PC-3 (cell line): ENCODE measurements around the gene SCN4B. TPM values are rescaled to one million over a fixed set of nuclear protein-coding genes. Genes with fewer than 3 reads are reported as not detected.

Source experiments
- ATAC-seq: fragments of 200-7000 bp; cut with Tn5 transposase; 2 replicates; pipeline ENCODE4 v1.9.1; 2020; ENCODE audit warnings: mild to moderate bottlenecking, moderate library complexity
- BruUV-seq: library from RNA; stranded (reverse); fragments of 400-500 nt; replicated peaks from 2 replicates; lab custom pipeline; 2021; lab: Mats Ljungman, UMichigan
- CTCF ChIA-PET: fragments of 300-600 bp; sonication (Branson Sonifier 250); formaldehyde crosslinking; loops from one replicate; lab custom pipeline; 2022; ENCODE audit warnings: antibody characterized with exemption; lab: Charles Lee
- POLR2A ChIA-PET: fragments of 300-600 bp; sonication (Branson Sonifier 250); formaldehyde crosslinking; loops from one replicate; lab custom pipeline; 2022; ENCODE audit warnings: antibody characterized with exemption; ENCODE audit not compliant: unreplicated experiment; lab: Charles Lee
- DNase-seq: peaks from one replicate; pipeline ENCODE4 v3.0.0-alpha.2; 2015
- H2AFZ ChIP-seq: fragments of 300-600 bp; sonication (generic); 2 replicates; pipeline ENCODE4 v1.6.0; 2016; ENCODE audit warnings: antibody characterized with exemption, low read length
- H3F3A ChIP-seq: fragments of 300-600 bp; sonication (generic); one replicate; pipeline ENCODE4 v1.6.0; 2017; ENCODE audit warnings: antibody characterized with exemption, low read length, control low read depth, mild to moderate bottlenecking; ENCODE audit not compliant: unreplicated experiment
- H3K27ac ChIP-seq: fragments of 300-600 bp; sonication (generic); 2 replicates; pipeline ENCODE4 v1.5.1; 2016; ENCODE audit warnings: mild to moderate bottlenecking, low read length
- H3K27me3 ChIP-seq: fragments of 300-600 bp; sonication (generic); 2 replicates; pipeline ENCODE4 v1.6.1; 2016; ENCODE audit warnings: low read length, mixed read lengths
- H3K36me3 ChIP-seq: fragments of 300-600 bp; sonication (generic); 2 replicates; pipeline ENCODE4 v1.6.1; 2016; ENCODE audit warnings: low read depth, mixed run types, low read length, mixed read lengths
- H3K4me1 ChIP-seq: fragments of 300-600 bp; sonication (generic); 2 replicates; pipeline ENCODE4 v1.5.1; 2016; ENCODE audit warnings: low read length; ENCODE audit not compliant: insufficient read depth
- H3K4me2 ChIP-seq: fragments of 300-600 bp; sonication (generic); 2 replicates; pipeline ENCODE4 v1.6.0; 2016; ENCODE audit warnings: low read length
- H3K4me3 ChIP-seq: fragments of 300-600 bp; sonication (generic); 2 replicates; pipeline ENCODE4 v1.5.1; 2016; ENCODE audit warnings: mild to moderate bottlenecking, low read length, mixed read lengths
- H3K79me2 ChIP-seq: fragments of 300-600 bp; sonication (generic); 2 replicates; pipeline ENCODE4 v1.6.1; 2017; ENCODE audit warnings: low read length, mixed read lengths
- H3K9ac ChIP-seq: fragments of 300-600 bp; sonication (generic); 2 replicates; pipeline ENCODE4 v1.6.0; 2016; ENCODE audit warnings: mild to moderate bottlenecking, low read length
- H3K9me2 ChIP-seq: fragments of 300-600 bp; sonication (generic); replicated peaks from 2 replicates; pipeline ENCODE4 v1.6.1; 2016; ENCODE audit warnings: mixed run types, low read length, mixed read lengths
- H3K9me3 ChIP-seq: fragments of 300-600 bp; sonication (generic); 2 replicates; pipeline ENCODE4 v1.6.1; 2016; ENCODE audit warnings: low read length, mixed read lengths
- H4K20me1 ChIP-seq: fragments of 300-600 bp; sonication (generic); 2 replicates; pipeline ENCODE4 v1.6.1; 2016; ENCODE audit warnings: low read length, mixed read lengths
- CTCF ChIP-seq: fragments of 300-600 bp; sonication (generic); conservative IDR thresholded peaks from 2 replicates; pipeline ENCODE4 v1.5.1; 2017; ENCODE audit warnings: antibody characterized with exemption, low read depth, mild to moderate bottlenecking, low read length
- EZH2 ChIP-seq: fragments of 300-600 bp; sonication (generic); IDR thresholded peaks from one replicate; pipeline ENCODE4 v1.6.1; 2017; ENCODE audit warnings: antibody characterized with exemption, mild to moderate bottlenecking, low read length; ENCODE audit not compliant: unreplicated experiment
- EZH2phosphoT487 ChIP-seq: fragments of 300-600 bp; sonication (generic); IDR thresholded peaks from 2 replicates; pipeline ENCODE4 v1.6.1; 2018; ENCODE audit warnings: mild to moderate bottlenecking, antibody characterized with exemption, low read length, borderline replicate concordance
- intact Hi-C: fragments of 100-400 bp; cut with micrococcal nuclease; formaldehyde crosslinking; loops from 2 replicates; pipeline ENCODE4 v1.9.0; 2023
- total RNA-seq: library from RNA; depleted of rRNA; stranded (reverse); fragments of >200 nt; gene quantifications from 2 replicates; pipeline ENCODE4 v1.2.3, GENCODE V29; 2014

Gene SCN4B
- total RNA-seq, 1 experiment from 2014 or later, result not detected

GRCh38 chr11:118124929-118125535, 27.6 kb downstream of the SCN4B start:
- H3K4me2 ChIP-seq, result no peak overlapping the region
- H3K9me2 ChIP-seq, result no peaks in the 10 kb centered on the region
- no TSS peak for BruUV-seq
- no peaks in the 10 kb centered on the region for H4K20me1 ChIP-seq
- no peaks in the 10 kb centered on the region for H3K4me1 ChIP-seq
- DNase-seq (no peak), ATAC-seq (no peak)
- peaks cover 67% of the 10 kb centered on the region for H3K27me3 ChIP-seq
- ChIA-PET POLR2A (no interaction called here), CTCF (no interaction called here)
- no peak overlapping the region for H2AFZ ChIP-seq
- intact Hi-C loops, result no loop called here
- no peaks in the 10 kb centered on the region for H3F3A ChIP-seq
- no peak overlapping the region for H3K27ac ChIP-seq
- H3K36me3 ChIP-seq, result no peaks in the 10 kb centered on the region
- no peaks in the 10 kb centered on the region for H3K79me2 ChIP-seq
- no peak for TF ChIP-seq EZH2
- TF ChIP-seq CTCF, result no peak
- TF ChIP-seq EZH2phosphoT487, result no peak
- H3K9ac ChIP-seq, result no peak overlapping the region
- H3K4me3 ChIP-seq, result no peak overlapping the region
- no peaks in the 10 kb centered on the region for H3K9me3 ChIP-seq

GRCh38 chr11:118120793-118121192, 31.8 kb downstream of the SCN4B start:
- Histone ChIP-seq H2AFZ (no peak overlapping the region), H3K9me2 (no peaks in the 10 kb centered on the region), H3K9me3 (no peaks in the 10 kb centered on the region), H3K27me3 (peaks cover 80% of the 10 kb centered on the region), H4K20me1 (no peaks in the 10 kb centered on the region), H3K27ac (no peak overlapping the region), H3K4me2 (no peak overlapping the region), H3K36me3 (no peaks in the 10 kb centered on the region), H3K9ac (no peak overlapping the region), H3K4me3 (no peak overlapping the region), H3K79me2 (no peaks in the 10 kb centered on the region), H3F3A (no peaks in the 10 kb centered on the region), H3K4me1 (no peaks in the 10 kb centered on the region)
- DNase-seq (no peak), ATAC-seq (no peak)
- POLR2A ChIA-PET, result no interaction called here
- BruUV-seq, result no TSS peak
- intact Hi-C loops, result no loop called here
- TF ChIP-seq EZH2phosphoT487 (no peak), CTCF (no peak), EZH2 (no peak)
- CTCF ChIA-PET, result no interaction called here

GRCh38 chr11:118117790-118118601, 34.6 kb downstream of the SCN4B start:
- Histone ChIP-seq H3K79me2 (no peaks in the 10 kb centered on the region), H3K9me3 (no peaks in the 10 kb centered on the region), H3K9ac (no peak overlapping the region), H3K27ac (no peak overlapping the region), H3K9me2 (no peaks in the 10 kb centered on the region), H2AFZ (no peak overlapping the region), H3K4me1 (no peaks in the 10 kb centered on the region), H3K27me3 (peaks cover 78% of the 10 kb centered on the region), H3K4me2 (no peak overlapping the region), H3F3A (no peaks in the 10 kb centered on the region), H3K4me3 (no peak overlapping the region), H4K20me1 (no peaks in the 10 kb centered on the region), H3K36me3 (no peaks in the 10 kb centered on the region)
- DNase-seq, result no peak
- ATAC-seq, result no peak
- intact Hi-C loops, result no loop called here
- ChIA-PET POLR2A (no interaction called here), CTCF (interaction anchor here (0.6 kb wide), 1 partner anchor 298 kb away, joined by 3 read pairs; no protein-coding TSS in a partner anchor)
- TF ChIP-seq EZH2phosphoT487 (no peak), CTCF (no peak), EZH2 (no peak)
- no TSS peak for BruUV-seq
